Tibial artery (tissue), 4 donors: ENCODE results near the gene TSPY10.
A peak's percentile ranks its signal among the peaks of the same experiment; 100 is the strongest.
"Not testable (repeated sequence)": the region's sequence is repeated elsewhere in the genome, so short reads cannot be mapped to it uniquely, and the experiment has no call there.

Source experiments
- DNase-seq, 2 donors: peaks; one replicate each; pipeline ENCODE4 v3.0.0-alpha.2; 2019
- H3K27ac ChIP-seq, 2 donors: fragments of 200-600 bp; sonication (generic) in 1 of 2; 1 replicate in 1 of 2; 2 replicates in 1 of 2; pipeline ENCODE4 v1.5.1; 2018 to 2019; ENCODE audit warnings: mild to moderate bottlenecking in 1 of 2
- H3K27me3 ChIP-seq, 2 donors: fragments of 200-600 bp; sonication (generic) in 1 of 2; one replicate each; pipeline versions ENCODE4 v1.5.1 to v1.6.0; 2016 to 2019
- H3K36me3 ChIP-seq, 3 donors: fragments of 200-600 bp; sonication (generic) in 2 of 3; one replicate each; pipeline ENCODE4 v1.5.1; 2016 to 2019; ENCODE audit warnings: mild to moderate bottlenecking in 2 of 3
- H3K4me1 ChIP-seq, 4 donors: fragments of 200-600 bp; sonication (generic) in 2 of 4; 1 replicate in 3 of 4; 2 replicates in 1 of 4; pipeline ENCODE4 v1.5.1; 2016 to 2019
- H3K4me3 ChIP-seq, 2 donors: fragments of 200-600 bp; sonication (generic) in 1 of 2; 1 replicate in 1 of 2; 2 replicates in 1 of 2; pipeline ENCODE4 v1.5.1; 2018 to 2019; ENCODE audit warnings: mild to moderate bottlenecking in 2 of 2
- H3K9me3 ChIP-seq, 3 donors: fragments of 200-600 bp; sonication (generic) in 1 of 3; one replicate each; pipeline ENCODE4 v1.5.1; 2016 to 2019
- intact Hi-C: fragments of 100-400 bp; cut with DNase I; formaldehyde crosslinking; loops from one replicate; pipeline ENCODE4 v1.15.0; 2023; ENCODE audit warnings: low total_unique reads

Gene TSPY10, protein sequence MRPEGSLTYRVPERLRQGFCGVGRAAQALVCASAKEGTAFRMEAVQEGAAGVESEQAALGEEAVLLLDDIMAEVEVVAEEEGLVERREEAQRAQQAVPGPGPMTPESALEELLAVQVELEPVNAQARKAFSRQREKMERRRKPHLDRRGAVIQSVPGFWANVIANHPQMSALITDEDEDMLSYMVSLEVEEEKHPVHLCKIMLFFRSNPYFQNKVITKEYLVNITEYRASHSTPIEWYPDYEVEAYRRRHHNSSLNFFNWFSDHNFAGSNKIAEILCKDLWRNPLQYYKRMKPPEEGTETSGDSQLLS

DNA sequence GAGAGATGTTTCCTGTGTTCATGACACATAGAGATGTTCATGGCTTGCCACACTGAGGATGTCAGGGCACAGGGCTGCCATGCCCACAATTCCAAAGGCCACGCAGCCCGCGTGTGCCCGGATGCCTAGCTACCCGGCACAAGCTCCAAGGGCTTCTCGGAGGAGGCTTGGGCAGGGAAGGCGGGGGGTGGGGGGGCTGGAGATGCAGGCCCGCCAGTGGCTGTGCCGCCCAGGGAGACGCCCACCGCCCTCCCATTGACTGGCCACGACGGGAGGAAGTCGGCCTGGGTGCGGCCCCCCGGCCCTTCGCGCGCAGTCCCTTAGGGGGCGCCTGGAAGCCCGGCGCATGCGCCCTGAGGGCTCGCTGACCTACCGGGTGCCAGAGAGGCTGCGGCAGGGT lies at the start of gene TSPY10:
Gene TSPY10 (plus strand): TSS at position 301 of the 400 bp plus-strand sequence. CDS start 46 bp downstream, at position 347.
- H3K27ac ChIP-seq, H3K4me1 ChIP-seq, DNase-seq, H3K9me3 ChIP-seq, H3K27me3 ChIP-seq, H3K36me3 ChIP-seq, intact Hi-C loops, H3K4me3 ChIP-seq: not testable (repeated sequence)

DNA sequence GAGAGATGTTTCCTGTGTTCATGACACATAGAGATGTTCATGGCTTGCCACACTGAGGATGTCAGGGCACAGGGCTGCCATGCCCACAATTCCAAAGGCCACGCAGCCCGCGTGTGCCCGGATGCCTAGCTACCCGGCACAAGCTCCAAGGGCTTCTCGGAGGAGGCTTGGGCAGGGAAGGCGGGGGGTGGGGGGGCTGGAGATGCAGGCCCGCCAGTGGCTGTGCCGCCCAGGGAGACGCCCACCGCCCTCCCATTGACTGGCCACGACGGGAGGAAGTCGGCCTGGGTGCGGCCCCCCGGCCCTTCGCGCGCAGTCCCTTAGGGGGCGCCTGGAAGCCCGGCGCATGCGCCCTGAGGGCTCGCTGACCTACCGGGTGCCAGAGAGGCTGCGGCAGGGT lies 40.7 kb upstream of the TSPY10 start, which contains the start of gene TSPY9:
Gene TSPY9 (plus strand): TSS at position 301 of the 400 bp plus-strand sequence. CDS start 46 bp downstream, at position 347.
- H3K27ac ChIP-seq, H3K4me1 ChIP-seq, H3K9me3 ChIP-seq, H3K27me3 ChIP-seq, DNase-seq, H3K4me3 ChIP-seq, intact Hi-C loops, H3K36me3 ChIP-seq: not testable (repeated sequence)

DNA sequence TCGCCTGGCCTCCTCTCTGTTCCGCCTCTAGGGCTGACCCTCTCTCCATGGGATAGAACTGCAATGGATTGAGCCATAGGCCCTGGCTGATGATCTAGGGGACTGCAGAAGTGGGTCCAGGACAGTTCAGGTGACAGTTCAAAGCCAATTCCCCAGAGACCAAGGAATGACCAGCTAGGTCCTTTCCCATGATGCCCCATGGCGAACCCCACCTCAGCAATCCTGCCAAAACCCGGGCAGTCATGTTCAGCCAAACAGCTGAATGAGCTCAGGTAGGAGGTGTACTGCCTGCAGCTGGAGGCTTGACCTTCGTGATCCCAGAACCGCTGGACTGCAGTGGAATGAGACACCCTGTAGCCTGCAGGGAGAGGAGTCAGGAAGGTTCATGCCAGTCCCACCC lies 23.3 kb upstream of the TSPY10 start:
- intact Hi-C loops, H3K9me3 ChIP-seq, H3K27ac ChIP-seq: not testable (repeated sequence)

DNA sequence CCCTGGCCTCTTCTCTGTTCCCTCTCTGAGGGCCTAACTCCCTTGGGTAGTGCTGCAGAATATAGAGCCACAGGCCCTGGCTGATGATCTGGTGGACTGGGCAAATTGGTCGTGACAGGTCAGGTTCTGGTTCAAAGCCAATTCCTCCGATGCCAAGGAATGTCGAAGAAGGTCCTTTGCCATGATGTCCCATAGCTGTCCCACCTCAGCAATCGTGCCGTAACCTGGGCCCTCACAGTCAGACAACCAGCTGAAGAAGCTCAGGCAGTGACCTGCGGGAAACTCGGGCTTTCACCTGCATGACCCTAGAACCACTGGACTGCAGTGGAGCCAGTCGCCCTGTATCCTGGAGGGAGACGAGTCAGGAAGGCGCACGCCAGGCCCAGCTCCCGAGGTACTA lies 11.4 kb upstream of the TSPY10 start:
- H3K4me1 ChIP-seq, H3K27ac ChIP-seq, H3K36me3 ChIP-seq, H3K4me3 ChIP-seq, H3K9me3 ChIP-seq, H3K27me3 ChIP-seq, intact Hi-C loops: not testable (repeated sequence)
- DNase-seq: peak in 1 of 2 donors; percentile 64

More for the DNA sequence above, 23.3 kb upstream of the TSPY10 start:
- H3K36me3 ChIP-seq, H3K4me1 ChIP-seq, H3K27me3 ChIP-seq, H3K4me3 ChIP-seq: not testable (repeated sequence)
- peak in 1 of 2 donors; percentile 54 for DNase-seq
